Neural cell (in vitro differentiated cells): Measurements from ENCODE around the gene KRTAP4-3.
"Not testable (repeated sequence)": the region's sequence is repeated elsewhere in the genome, so short reads cannot be mapped to it uniquely, and the experiment has no call there.

ENCODE experiments used
- CTCF ChIP-seq: fragments of 450-650 bp; IDR thresholded peaks from 2 replicates; pipeline ENCODE4 v1.5.1; 2014; ENCODE audit warnings: antibody characterized with exemption, mild to moderate bottlenecking, moderate library complexity; ENCODE audit not compliant: poor library complexity, severe bottlenecking
- POLR2AphosphoS5 ChIP-seq: IDR thresholded peaks from 2 replicates; pipeline ENCODE4 v1.6.1; 2012
- SMC3 ChIP-seq: fragments of 450-650 bp; conservative IDR thresholded peaks from 2 replicates; pipeline ENCODE4 v1.6.1; 2014; ENCODE audit warnings: antibody characterized with exemption, mild to moderate bottlenecking, moderate library complexity; ENCODE audit not compliant: poor library complexity

GRCh38 chr17:41139865-41140264, 28.2 kb downstream of the KRTAP4-3 start:
- not testable (repeated sequence) for TF ChIP-seq CTCF, SMC3, POLR2AphosphoS5
